ENCODE data around the gene KLF2.
"Not testable (repeated sequence)": the region's sequence is repeated elsewhere in the genome, so short reads cannot be mapped to it uniquely, and the experiment has no call there.

Gene KLF2

DNA sequence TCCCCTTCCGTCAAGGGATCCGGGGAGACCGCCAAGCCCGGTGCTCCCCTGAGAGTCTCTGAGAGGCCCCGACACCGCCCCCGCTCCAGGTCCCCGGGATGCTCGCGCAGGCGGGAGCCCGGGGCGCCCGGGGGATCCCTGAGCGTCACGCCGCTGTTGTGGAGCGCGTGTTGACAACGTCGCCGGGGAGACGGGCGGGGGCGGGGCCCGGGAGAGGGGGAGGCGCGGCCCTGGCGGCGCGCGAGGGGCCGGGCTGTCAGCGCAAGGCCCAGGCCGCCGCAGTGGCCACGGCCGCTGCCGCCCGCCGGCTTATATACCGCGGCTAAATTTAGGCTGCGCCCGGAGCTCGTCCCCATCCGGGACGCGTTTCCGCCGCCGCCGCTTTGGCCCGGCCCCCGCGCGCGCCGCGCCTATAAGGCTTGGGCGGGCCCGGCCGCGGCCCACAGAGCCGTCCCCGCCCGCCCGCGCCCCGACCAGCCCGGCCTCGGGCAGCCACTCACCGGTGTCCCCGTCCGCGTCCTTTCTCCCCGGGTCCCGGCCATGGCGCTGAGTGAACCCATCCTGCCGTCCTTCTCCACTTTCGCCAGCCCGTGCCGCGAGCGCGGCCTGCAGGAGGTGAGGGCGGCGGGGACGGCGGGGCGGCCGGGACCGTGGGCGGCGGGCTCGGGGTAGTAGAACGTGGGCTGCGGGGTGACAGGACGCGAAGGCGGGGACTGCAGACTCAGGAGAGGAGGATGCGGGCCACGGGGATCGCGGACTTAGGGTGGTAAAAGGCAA is at the start of gene KLF2:
Gene KLF2 (plus strand): TSS at position 443 of the 777 bp plus-strand sequence. CDS start 98 bp downstream, at position 541.
- peak; percentile 54 to 63 for DNase-seq (ENCODE audit: extremely low read depth in 1 of 2, low read depth in 1 of 2)

GRCh38 chr19:16280306-16280705 is 44.3 kb upstream of the KLF2 start:
- DNase-seq (ENCODE audit: extremely low read depth in 1 of 2, low read depth in 1 of 2): no peak

- no peak for DNase-seq (ENCODE audit: extremely low read depth in 1 of 2, low read depth in 1 of 2)
Observed at GRCh38 chr19:16281743-16282142, 42.9 kb upstream of the KLF2 start.

GRCh38 chr19:16283210-16284061 is 41.2 kb upstream of the KLF2 start:
- peak; percentile 64 to 82 for DNase-seq (ENCODE audit: extremely low read depth in 1 of 2, low read depth in 1 of 2)

- no peak for DNase-seq (ENCODE audit: extremely low read depth in 1 of 2, low read depth in 1 of 2)
Observed at GRCh38 chr19:16284505-16284904, 40.1 kb upstream of the KLF2 start.

- not testable (repeated sequence) for DNase-seq (ENCODE audit: extremely low read depth in 1 of 2, low read depth in 1 of 2)
Observed at GRCh38 chr19:16285079-16285478, 39.5 kb upstream of the KLF2 start.

DNA sequence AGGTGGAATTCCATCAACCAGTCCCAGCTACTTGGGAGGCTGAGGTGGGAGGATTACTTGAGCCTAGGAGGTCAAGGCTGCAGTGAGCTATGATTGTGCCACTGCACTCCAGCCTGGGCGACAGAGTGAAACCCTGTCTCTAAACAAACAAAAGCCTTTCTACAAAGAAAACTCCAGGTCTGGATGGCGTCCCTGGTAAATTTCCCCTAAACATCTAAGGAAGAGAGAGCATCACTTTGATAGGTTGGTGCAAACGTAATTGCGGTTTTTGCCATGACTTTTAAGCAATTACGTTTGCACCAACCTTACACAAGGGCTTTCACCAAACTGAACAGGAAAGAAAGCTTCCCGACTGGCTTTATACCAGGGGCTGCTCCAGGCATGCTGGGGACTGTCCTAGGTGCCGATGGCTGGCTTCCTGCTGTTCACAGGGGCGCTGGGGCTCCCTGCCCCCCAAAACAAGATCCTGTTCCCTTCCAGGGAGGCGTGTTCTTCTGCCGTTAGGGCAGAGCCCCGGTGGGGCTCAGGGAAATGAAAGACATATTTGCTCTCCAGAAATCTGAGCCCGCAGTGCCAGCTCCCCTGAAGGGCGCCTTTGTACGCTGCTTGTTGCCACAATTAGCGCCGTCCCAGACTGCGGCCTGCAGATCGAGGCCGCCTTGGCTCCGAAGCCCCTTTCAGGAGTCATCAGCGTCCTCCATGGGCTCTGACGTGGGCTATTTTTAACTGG is 38.7 kb upstream of the KLF2 start:
- no peak for DNase-seq (ENCODE audit: extremely low read depth in 1 of 2, low read depth in 1 of 2)

- DNase-seq (ENCODE audit: extremely low read depth in 1 of 2, low read depth in 1 of 2): no peak
Observed at GRCh38 chr19:16288544-16288943, 36.1 kb upstream of the KLF2 start.

- no peak for DNase-seq (ENCODE audit: extremely low read depth in 1 of 2, low read depth in 1 of 2)
Observed at GRCh38 chr19:16289594-16289993, 35.0 kb upstream of the KLF2 start.

- no peak for DNase-seq (ENCODE audit: extremely low read depth in 1 of 2, low read depth in 1 of 2)
Observed at GRCh38 chr19:16290692-16291091, 33.9 kb upstream of the KLF2 start.

- DNase-seq (ENCODE audit: extremely low read depth in 1 of 2, low read depth in 1 of 2): no peak
Observed at GRCh38 chr19:16293118-16294091, 31.2 kb upstream of the KLF2 start.

DNA sequence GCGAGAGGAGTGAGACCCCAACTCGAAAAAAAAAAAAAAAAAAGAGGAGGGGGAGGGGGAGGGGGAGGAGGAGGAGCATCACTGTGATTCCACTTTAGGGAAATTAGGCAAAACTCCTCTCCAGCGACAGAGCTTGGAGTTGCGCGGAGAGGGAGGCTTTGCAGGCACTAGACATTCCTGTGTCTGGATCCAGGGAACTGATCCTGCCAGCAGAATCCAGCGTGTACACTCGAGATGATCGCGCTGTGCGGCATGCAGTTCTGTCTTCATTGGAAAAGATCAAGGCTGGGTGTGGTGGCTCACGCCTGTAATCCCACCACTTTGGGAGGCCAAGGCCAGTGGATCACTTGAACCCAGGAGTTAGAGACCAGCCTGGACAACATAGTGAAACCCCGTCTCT is 29.6 kb upstream of the KLF2 start:
- DNase-seq (ENCODE audit: extremely low read depth in 1 of 2, low read depth in 1 of 2): no peak

DNA sequence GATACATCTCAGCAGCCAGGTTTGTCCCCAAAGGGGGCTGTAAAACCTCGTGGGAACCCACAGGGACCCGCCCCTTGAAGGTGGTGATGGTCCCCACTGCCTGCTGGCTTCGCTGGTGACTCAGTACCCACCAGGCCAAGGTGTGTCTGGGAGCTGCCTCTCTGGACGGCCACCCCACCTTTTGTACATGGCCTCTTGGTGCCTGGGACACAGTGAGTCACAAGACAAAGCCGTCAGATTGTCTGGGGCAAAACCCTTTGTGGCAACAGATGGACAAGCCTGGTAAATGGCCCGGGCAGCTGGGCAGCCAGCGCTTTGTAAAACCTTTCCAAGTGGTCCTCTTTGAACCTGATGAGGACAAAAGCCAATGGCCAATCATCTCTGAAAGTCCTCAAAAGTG is 27.9 kb upstream of the KLF2 start:
- DNase-seq (ENCODE audit: extremely low read depth in 1 of 2, low read depth in 1 of 2): no peak

DNA sequence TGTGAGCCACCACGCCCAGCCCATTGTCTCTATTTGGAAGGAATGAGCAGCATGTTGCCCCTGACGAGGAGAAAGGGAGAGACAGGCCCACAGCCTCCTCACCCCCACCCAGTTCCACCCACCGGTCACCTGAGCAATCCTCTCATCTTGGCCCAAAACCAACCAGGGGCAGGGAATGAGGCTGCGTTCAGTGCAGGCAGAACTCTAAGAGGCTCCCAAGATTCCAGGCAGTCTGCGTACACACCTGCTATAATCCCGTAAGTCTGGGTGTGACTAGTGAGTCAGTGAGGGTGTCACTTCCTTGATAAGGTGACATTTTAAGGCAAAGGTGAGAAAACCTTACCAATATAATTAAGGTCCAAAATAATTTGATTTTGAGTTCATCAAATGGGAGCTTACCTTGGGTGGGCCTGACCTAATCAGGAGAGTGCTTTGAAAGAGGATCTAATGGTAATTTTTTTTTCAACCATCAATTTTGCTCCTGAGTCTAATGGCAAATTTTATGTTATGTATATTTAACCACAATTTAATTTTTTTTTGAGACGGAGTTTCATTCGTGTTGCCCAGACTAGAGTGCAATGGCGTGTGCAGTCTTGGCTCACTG is 26.9 kb upstream of the KLF2 start:
- no peak for DNase-seq (ENCODE audit: extremely low read depth in 1 of 2, low read depth in 1 of 2)

DNA sequence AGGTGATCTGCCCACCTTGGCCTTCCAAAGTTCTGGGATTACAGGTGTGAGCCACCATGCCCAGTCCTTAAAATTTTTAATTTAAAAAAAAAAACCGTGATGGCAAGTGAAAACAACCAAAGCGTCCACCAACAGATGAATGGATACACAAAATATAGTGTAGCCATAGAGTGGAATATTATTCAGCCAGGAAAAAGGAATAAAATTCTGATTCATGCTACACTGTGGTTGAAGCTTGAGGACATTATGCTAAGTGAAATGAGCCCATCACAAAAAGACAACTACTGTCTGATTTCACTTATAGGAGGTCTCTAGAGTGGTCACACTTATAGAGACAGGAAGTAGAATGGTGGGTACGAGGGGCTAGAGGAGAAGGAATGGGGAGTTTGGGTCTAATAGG is 26.3 kb upstream of the KLF2 start:
- DNase-seq (ENCODE audit: extremely low read depth in 1 of 2, low read depth in 1 of 2): no peak

- no peak for DNase-seq (ENCODE audit: extremely low read depth in 1 of 2, low read depth in 1 of 2)
Observed at GRCh38 chr19:16301999-16302694, 22.5 kb upstream of the KLF2 start.

DNA sequence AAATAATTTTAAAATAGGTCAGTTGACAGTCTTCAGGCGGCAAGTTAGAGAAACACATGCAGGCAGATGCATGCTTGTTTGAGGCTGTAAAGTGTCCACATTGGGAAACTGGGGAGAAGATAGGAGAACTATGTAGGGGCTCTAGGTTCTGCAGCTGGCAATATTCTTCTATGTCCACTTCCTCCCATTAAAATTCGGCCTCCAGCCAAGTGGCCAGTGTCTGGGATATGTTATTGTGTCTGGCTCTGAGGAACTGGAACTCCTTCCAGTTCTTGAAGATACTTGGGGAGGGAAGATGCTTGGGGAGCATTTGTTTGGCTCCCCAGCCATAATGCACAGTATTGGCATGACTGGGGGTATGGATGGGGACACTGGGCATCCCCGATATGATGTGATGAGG is 20.9 kb upstream of the KLF2 start:
- DNase-seq (ENCODE audit: extremely low read depth in 1 of 2, low read depth in 1 of 2): no peak

DNA sequence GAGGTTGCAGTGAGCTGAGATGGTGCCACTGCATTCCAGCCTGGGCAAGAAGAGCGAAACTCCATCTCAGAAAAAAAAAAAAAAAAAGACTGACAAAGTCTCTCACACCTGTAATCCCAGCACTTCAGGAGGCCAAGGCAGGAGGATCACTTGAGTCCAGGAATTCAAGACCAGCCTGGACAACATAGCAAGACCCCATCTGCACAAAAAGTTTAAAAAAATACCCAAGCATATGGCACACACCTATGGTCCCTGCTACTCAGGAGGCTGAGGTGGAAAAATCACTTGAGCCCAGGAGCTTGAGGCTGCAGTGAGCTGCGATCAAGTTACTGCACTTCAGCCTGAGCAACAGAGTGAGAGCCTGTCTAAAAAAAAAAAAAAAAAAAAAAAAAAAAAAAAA is 20.1 kb upstream of the KLF2 start:
- DNase-seq (ENCODE audit: extremely low read depth in 1 of 2, low read depth in 1 of 2): not testable (repeated sequence)

GRCh38 chr19:16305060-16305459 is 19.6 kb upstream of the KLF2 start:
- DNase-seq (ENCODE audit: extremely low read depth in 1 of 2, low read depth in 1 of 2): not testable (repeated sequence)

Measured in stimulated activated CD8-positive, alpha-beta memory T cell treated with anti-CD3 and anti-CD28 coated beads, Interleukin-7, amount 100 ng/mL, for 48 hours (primary cell).